Mammary epithelial cell (primary cell): Measurements from ENCODE around the gene CIRBP.

Source experiments
- EZH2 ChIP-seq: IDR thresholded peaks from 2 replicates; pipeline ENCODE4 v1.6.1; 2012; ENCODE audit warnings: low read length, inconsistent platforms, borderline replicate concordance
- TF ChIP-seq, protein P1 (sequence below), 2 donors: IDR thresholded peaks in 1 of 2; conservative IDR thresholded peaks in 1 of 2; 2 replicates each; pipeline ENCODE4 v1.5.1; 2011 to 2012; ENCODE audit warnings: inconsistent platforms in 2 of 2, low read length in 2 of 2, mild to moderate bottlenecking in 2 of 2, control low read depth in 1 of 2, low read depth in 1 of 2; ENCODE audit not compliant: insufficient read depth in 1 of 2; ENCODE audit errors: extremely low read depth in 1 of 2

DNA sequence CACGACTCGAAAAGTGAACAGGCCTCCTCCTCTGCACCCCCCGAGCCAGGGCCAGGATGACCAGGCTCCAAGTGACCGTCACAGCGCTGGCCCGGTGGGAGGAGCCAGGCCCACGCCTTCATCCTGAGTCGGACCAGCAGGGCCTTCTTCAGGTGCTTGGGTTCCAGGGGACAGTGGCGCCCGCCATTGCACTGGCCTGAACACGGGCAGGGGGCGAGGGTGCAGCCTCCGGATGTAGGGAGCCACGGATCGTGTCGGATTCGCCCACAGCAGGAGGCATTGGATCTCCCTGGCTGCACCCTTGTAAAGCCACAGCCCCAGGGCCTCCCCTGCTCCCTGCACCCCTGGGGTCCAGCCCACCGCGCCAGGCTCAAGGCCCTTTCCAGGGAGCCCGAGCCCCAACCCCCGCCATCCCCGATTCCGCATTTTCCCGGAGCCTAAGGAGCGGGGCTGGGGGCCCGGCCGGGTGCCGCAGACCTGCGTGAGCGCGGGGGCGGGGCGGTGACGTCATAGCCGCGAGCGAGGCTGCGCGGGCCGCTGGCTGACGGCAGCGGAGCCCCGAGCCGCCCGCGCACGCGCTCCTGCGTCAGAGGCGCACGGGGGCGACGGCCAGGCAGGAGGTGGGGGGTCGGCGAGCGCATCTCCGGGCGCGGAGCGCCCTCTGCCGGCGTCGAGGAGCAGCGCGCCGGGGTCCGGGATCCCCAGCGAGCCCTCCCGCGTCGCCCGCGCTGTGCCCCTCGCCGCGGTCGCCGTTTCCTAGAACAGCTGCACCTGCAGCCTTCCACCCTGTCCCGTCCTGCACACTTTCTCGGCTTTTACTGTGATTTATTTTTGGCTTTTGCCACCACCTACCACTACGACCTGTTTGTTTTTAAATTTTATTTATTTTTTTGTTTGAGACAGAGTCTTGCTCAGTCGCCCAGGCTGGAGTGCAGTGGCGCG lies 29.1 kb upstream of the CIRBP start:
- TF ChIP-seq, protein P1, sequence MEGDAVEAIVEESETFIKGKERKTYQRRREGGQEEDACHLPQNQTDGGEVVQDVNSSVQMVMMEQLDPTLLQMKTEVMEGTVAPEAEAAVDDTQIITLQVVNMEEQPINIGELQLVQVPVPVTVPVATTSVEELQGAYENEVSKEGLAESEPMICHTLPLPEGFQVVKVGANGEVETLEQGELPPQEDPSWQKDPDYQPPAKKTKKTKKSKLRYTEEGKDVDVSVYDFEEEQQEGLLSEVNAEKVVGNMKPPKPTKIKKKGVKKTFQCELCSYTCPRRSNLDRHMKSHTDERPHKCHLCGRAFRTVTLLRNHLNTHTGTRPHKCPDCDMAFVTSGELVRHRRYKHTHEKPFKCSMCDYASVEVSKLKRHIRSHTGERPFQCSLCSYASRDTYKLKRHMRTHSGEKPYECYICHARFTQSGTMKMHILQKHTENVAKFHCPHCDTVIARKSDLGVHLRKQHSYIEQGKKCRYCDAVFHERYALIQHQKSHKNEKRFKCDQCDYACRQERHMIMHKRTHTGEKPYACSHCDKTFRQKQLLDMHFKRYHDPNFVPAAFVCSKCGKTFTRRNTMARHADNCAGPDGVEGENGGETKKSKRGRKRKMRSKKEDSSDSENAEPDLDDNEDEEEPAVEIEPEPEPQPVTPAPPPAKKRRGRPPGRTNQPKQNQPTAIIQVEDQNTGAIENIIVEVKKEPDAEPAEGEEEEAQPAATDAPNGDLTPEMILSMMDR (conservative IDR thresholded peaks at IDR 0.05 in 1 of 2, IDR thresholded peaks at IDR 0.05 in 1 of 2; ENCODE audit: extremely low read depth in 1 of 2, insufficient read depth in 1 of 2, low read depth in 1 of 2, low read length in 2 of 2) = peak; percentile 44 to 62
- no peak for TF ChIP-seq EZH2
